DND-41 (cell line): ENCODE results near the gene TBCD.

Experiments used
- ATAC-seq: fragments of 200-7000 bp; cut with Tn5 transposase; 3 replicates; pipeline ENCODE4 v1.9.1; 2021; ENCODE audit warnings: low read depth; ENCODE audit not compliant: insufficient read depth
- DNase-seq: peaks from one replicate; pipeline ENCODE4 v3.0.0-alpha.2; 2020
- H2AFZ ChIP-seq: 2 replicates; pipeline ENCODE4 v1.6.0; 2012; ENCODE audit warnings: low read depth, low read length
- H3K27ac ChIP-seq: 2 replicates; pipeline ENCODE4 v1.5.1; 2012; ENCODE audit warnings: low read length, inconsistent platforms
- H3K27me3 ChIP-seq: fragments of 200-600 bp; sonication (generic); 2 replicates; pipeline ENCODE4 v1.6.0; 2012; ENCODE audit warnings: low read length, mild to moderate bottlenecking, inconsistent platforms; ENCODE audit not compliant: insufficient read depth, poor library complexity
- H3K36me3 ChIP-seq: 2 replicates; pipeline ENCODE4 v1.5.1; 2012; ENCODE audit warnings: low read length, inconsistent platforms; ENCODE audit not compliant: insufficient read depth
- H3K4me1 ChIP-seq: 2 replicates; pipeline ENCODE4 v1.5.1; 2012; ENCODE audit warnings: mild to moderate bottlenecking, low read length; ENCODE audit not compliant: insufficient read depth
- H3K4me2 ChIP-seq: 2 replicates; pipeline ENCODE4 v1.6.0; 2012; ENCODE audit warnings: mild to moderate bottlenecking, moderate library complexity, low read length, inconsistent platforms; ENCODE audit not compliant: insufficient read depth
- H3K4me3 ChIP-seq, 2 experiments: fragments of 200-600 bp in 1 of 2; shearing (Covaris generic) in 1 of 2; 2 replicates each; pipeline ENCODE4 v1.5.1; 2012 to 2016; ENCODE audit warnings: inconsistent platforms in 2 of 2, low read length in 2 of 2, mild to moderate bottlenecking in 2 of 2, low read depth in 1 of 2, moderate library complexity in 1 of 2
- H3K79me2 ChIP-seq: 2 replicates; pipeline ENCODE4 v1.6.0; 2012; ENCODE audit warnings: low read length, inconsistent platforms; ENCODE audit not compliant: insufficient read depth
- H3K9ac ChIP-seq: 2 replicates; pipeline ENCODE4 v1.6.0; 2012; ENCODE audit warnings: low read depth, mild to moderate bottlenecking, inconsistent platforms, low read length, moderate library complexity
- H3K9me3 ChIP-seq: 2 replicates; pipeline ENCODE4 v1.5.1; 2012; ENCODE audit warnings: low read length, moderate library complexity, mild to moderate bottlenecking, inconsistent platforms; ENCODE audit not compliant: insufficient read depth, severe bottlenecking
- H4K20me1 ChIP-seq: 2 replicates; pipeline ENCODE4 v1.6.0; 2012; ENCODE audit warnings: low read length; ENCODE audit not compliant: insufficient read depth
- EZH2 ChIP-seq: IDR thresholded peaks from 3 replicates; pipeline ENCODE4 v1.6.1; 2012; ENCODE audit warnings: borderline replicate concordance, low read depth, mild to moderate bottlenecking, moderate library complexity, low read length, inconsistent platforms; ENCODE audit not compliant: severe bottlenecking
- TF ChIP-seq, protein P1 (sequence below): IDR thresholded peaks from 2 replicates; pipeline ENCODE4 v1.5.1; 2012; ENCODE audit warnings: borderline replicate concordance, low read length, moderate library complexity, mild to moderate bottlenecking; ENCODE audit not compliant: poor library complexity, severe bottlenecking; ENCODE audit errors: extremely low read depth

The TBCD gene

DNA sequence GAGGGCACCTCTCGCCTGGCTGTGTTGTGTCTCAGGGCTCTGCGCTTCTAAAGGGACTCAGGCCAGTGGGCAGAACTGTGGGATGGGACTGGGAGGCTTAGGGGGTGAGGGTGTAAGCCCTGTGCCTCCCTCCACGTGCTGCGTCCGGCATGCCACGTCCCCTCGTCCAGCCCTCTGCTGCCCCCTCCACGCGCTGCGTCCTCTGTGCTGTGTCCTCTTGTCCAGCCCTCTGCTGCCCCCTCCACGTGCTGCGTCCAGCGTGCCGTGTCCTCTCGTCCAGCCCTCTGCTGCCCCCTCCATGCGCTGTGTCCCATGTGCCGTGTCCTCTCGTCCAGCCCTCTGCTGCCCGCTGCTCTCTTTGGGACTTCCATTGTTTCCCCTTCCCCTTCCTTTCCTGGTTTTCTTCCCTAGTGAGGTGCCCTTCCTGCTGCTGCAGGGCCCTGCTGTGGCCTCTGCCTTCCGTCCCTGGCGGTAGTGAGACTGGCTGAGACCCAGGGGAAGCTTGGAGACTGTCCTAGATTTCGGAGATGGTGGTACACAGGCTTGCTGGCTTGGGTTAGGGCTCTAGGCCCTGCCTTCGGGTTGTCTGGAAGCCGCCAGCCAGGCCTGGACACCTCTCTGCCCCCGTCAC is 94.3 kb downstream of the TBCD start:
- no peak for TF ChIP-seq EZH2
- TF ChIP-seq, protein P1, sequence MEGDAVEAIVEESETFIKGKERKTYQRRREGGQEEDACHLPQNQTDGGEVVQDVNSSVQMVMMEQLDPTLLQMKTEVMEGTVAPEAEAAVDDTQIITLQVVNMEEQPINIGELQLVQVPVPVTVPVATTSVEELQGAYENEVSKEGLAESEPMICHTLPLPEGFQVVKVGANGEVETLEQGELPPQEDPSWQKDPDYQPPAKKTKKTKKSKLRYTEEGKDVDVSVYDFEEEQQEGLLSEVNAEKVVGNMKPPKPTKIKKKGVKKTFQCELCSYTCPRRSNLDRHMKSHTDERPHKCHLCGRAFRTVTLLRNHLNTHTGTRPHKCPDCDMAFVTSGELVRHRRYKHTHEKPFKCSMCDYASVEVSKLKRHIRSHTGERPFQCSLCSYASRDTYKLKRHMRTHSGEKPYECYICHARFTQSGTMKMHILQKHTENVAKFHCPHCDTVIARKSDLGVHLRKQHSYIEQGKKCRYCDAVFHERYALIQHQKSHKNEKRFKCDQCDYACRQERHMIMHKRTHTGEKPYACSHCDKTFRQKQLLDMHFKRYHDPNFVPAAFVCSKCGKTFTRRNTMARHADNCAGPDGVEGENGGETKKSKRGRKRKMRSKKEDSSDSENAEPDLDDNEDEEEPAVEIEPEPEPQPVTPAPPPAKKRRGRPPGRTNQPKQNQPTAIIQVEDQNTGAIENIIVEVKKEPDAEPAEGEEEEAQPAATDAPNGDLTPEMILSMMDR: no peak
- peaks cover 33% of the 10 kb centered on the region for H3K79me2 ChIP-seq
- H3K27me3 ChIP-seq: no peaks in the 10 kb centered on the region
- H3K4me3 ChIP-seq: no peak overlapping the region
- H4K20me1 ChIP-seq: 0 out of 2 replicates have a peak, but pooled peaks cover 3% of the 10 kb centered on the region
- no peaks in the 10 kb centered on the region for H3K9me3 ChIP-seq
- peaks cover 17% of the 10 kb centered on the region for H3K36me3 ChIP-seq
- H3K9ac ChIP-seq: no peak overlapping the region
- H3K27ac ChIP-seq: peak overlapping the region; percentile 21
- ATAC-seq (no peak), DNase-seq (no peak)
- H2AFZ ChIP-seq: no peak overlapping the region
- H3K4me2 ChIP-seq: no peak overlapping the region
- peaks cover 29% of the 10 kb centered on the region for H3K4me1 ChIP-seq

DNA sequence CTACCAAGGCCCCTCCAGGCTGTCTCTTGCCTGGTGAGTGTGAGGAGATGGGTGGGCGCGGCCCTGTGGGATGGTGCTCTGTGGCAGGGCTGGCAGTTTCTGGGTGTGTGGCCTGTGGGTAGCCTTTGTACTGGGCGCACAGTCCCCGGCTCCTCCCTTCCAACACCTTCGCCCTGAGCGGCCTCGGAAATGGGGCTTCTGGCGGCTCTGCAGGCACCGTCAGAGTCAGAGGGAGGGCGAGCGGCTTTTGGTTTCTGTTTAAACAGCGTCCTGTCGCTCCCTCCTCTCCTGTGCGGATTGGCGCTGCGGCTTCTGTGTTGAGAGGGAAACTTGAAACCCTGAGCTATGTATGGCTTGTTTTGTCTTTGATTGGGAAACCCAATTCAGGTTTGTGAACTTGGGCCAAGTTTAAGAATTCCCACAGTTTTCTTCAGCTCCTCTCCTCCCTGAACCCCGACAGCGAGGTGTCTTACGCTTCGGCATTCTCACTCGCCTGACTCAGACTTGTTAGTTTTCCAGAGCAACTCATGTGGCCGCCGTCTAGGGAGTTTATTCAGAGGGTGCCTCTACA is 96.2 kb downstream of the TBCD start:
- Histone ChIP-seq H3K27ac (peak overlapping the region; percentile 80), H3K79me2 (peaks cover 48% of the 10 kb centered on the region), H3K4me2 (peak overlapping the region; percentile 59), H3K27me3 (no peaks in the 10 kb centered on the region), H3K9me3 (no peaks in the 10 kb centered on the region), H3K4me3 (peak overlapping the region in 1 of 2 experiments; percentile 45; a peak in 2 of 4 replicates), H3K36me3 (peaks cover 17% of the 10 kb centered on the region), H2AFZ (peak overlapping the region; percentile 43), H4K20me1 (no peaks in the 10 kb centered on the region), H3K4me1 (peaks cover 29% of the 10 kb centered on the region), H3K9ac (peak overlapping the region; percentile 52)
- TF ChIP-seq EZH2: no peak
- TF ChIP-seq, protein P1: no peak
- ATAC-seq: peak; percentile 98
- DNase-seq: peak; percentile 87

GRCh38 chr17:82849076-82849945 is 97.4 kb downstream of the TBCD start:
- Histone ChIP-seq H3K4me3 (no peak overlapping the region), H3K36me3 (peaks cover 20% of the 10 kb centered on the region), H3K9me3 (no peaks in the 10 kb centered on the region), H2AFZ (no peak overlapping the region), H3K27me3 (no peaks in the 10 kb centered on the region), H3K27ac (peak overlapping the region; percentile 12; the same call in 1 of the 2 replicates), H3K4me1 (peaks cover 29% of the 10 kb centered on the region), H3K9ac (no peak overlapping the region), H3K4me2 (no peak overlapping the region), H4K20me1 (no peaks in the 10 kb centered on the region), H3K79me2 (peaks cover 51% of the 10 kb centered on the region)
- DNase-seq (no peak), ATAC-seq (no peak)
- TF ChIP-seq, protein P1: no peak
- TF ChIP-seq EZH2: no peak
